HepG2 (cell line): ENCODE results near the gene PAXIP1. TPM values are rescaled to one million over a fixed set of nuclear protein-coding genes. Genes with fewer than 3 reads are reported as not detected.

Experiments used
- ATAC-seq: fragments of 200-7000 bp; cut with Tn5 transposase; 3 replicates; pipeline ENCODE4 v1.9.1; 2020; ENCODE audit warnings: mild to moderate bottlenecking, moderate library complexity
- BruUV-seq: library from RNA; stranded (reverse); fragments of 400-500 nt; replicated peaks from 2 replicates; lab custom pipeline; 2021; lab: Mats Ljungman, UMichigan
- CTCF ChIA-PET: fragments of 300-600 bp; formaldehyde crosslinking; extraction: SDS; loops from one replicate; lab custom pipeline; 2021; ENCODE audit warnings: low total read pairs, inconsistent platforms, low intra/inter-chr PET ratio; lab: Yijun Ruan, JAX
- POLR2A ChIA-PET: fragments of 350-600 bp; sonication (Branson Sonifier 250); formaldehyde crosslinking; loops from one replicate; lab custom pipeline; 2020; ENCODE audit warnings: antibody characterized with exemption, inconsistent platforms; lab: Yijun Ruan, JAX
- DNase-seq: peaks from one replicate; pipeline ENCODE4 v3.0.0-alpha.2; 2015; ENCODE audit warnings: low spot score
- FAIRE-seq: peaks from 3 replicates; lab custom pipeline; 2011; peaks lifted over from hg19 to GRCh38; lab: Jason Lieb, UNC
- H2AFZ ChIP-seq: one replicate; pipeline ENCODE4 v1.6.1; 2011; ENCODE audit warnings: low read length, inconsistent platforms
- H3K27ac ChIP-seq: fragments of 300-600 bp; 3 replicates; pipeline ENCODE4 v1.8.0; 2011; ENCODE audit warnings: mixed run types, mild to moderate bottlenecking, mixed read lengths, low read length, inconsistent platforms; ENCODE audit not compliant: insufficient read depth; ENCODE audit errors: extremely low read length
- H3K27me3 ChIP-seq, 2 experiments: fragments of 200-600 bp in 1 of 2; 2 replicates in 1 of 2; 3 replicates in 1 of 2; pipeline versions ENCODE4 v1.6.0 to v1.8.0; 2011; ENCODE audit warnings: low read length in 2 of 2, mild to moderate bottlenecking in 2 of 2, moderate library complexity in 2 of 2, inconsistent platforms in 1 of 2; ENCODE audit not compliant: insufficient read depth in 2 of 2, control insufficient read depth in 1 of 2
- H3K36me3 ChIP-seq, 2 experiments: fragments of 200-600 bp in 1 of 2; replicated peaks in 1 of 2; 2 replicates in 1 of 2; 3 replicates in 1 of 2; pipeline versions ENCODE4 v1.5.1 to v1.8.0; 2011; ENCODE audit warnings: low read length in 2 of 2, inconsistent platforms in 1 of 2; ENCODE audit not compliant: insufficient read depth in 2 of 2, control insufficient read depth in 1 of 2
- H3K4me1 ChIP-seq: 2 replicates; pipeline ENCODE4 v1.5.1; 2012; ENCODE audit warnings: low read length, inconsistent platforms; ENCODE audit not compliant: insufficient read depth
- H3K4me2 ChIP-seq: 2 replicates; pipeline ENCODE4 v1.6.0; 2011; ENCODE audit warnings: low read depth, low read length, inconsistent platforms
- H3K4me3 ChIP-seq, 3 experiments: fragments of 200-600 bp in 1 of 3; sonication (generic), shearing (Covaris generic) in 1 of 3; replicated peaks in 1 of 3; 2 replicates each; pipeline ENCODE4 v1.5.1; 2011 to 2016; ENCODE audit warnings: low read length in 3 of 3, inconsistent platforms in 2 of 3, low read depth in 2 of 3, mild to moderate bottlenecking in 2 of 3, control low read depth in 1 of 3, mixed read lengths in 1 of 3; ENCODE audit not compliant: insufficient read depth in 1 of 3
- H3K79me2 ChIP-seq: one replicate; pipeline ENCODE4 v1.6.1; 2011; ENCODE audit warnings: low read length, inconsistent platforms; ENCODE audit not compliant: insufficient read depth
- H3K9ac ChIP-seq: 2 replicates; pipeline ENCODE4 v1.6.0; 2011; ENCODE audit warnings: mild to moderate bottlenecking, low read depth, low read length, inconsistent platforms; ENCODE audit not compliant: insufficient read depth
- H3K9me3 ChIP-seq: 2 replicates; pipeline ENCODE4 v1.5.1; 2012; ENCODE audit warnings: mild to moderate bottlenecking, low read length
- H4K20me1 ChIP-seq: 2 replicates; pipeline ENCODE4 v1.6.0; 2011; ENCODE audit warnings: inconsistent platforms, mild to moderate bottlenecking, low read length, moderate library complexity; ENCODE audit not compliant: insufficient read depth
- ARID4A ChIP-seq: sonication (generic); formaldehyde crosslinking; IDR thresholded peaks from 2 replicates; pipeline ENCODE4 v1.5.0; 2020; ENCODE audit warnings: mild to moderate bottlenecking, missing genetic modification reagents, borderline replicate concordance
- ASH2L ChIP-seq: fragments of 300-600, 200-600 bp; sonication (generic); IDR thresholded peaks from 2 replicates; pipeline ENCODE4 v1.7.0; 2017; ENCODE audit warnings: low read depth, mild to moderate bottlenecking, moderate library complexity, mixed read lengths, low read length; ENCODE audit not compliant: insufficient read length
- ATRX ChIP-seq: sonication (generic); formaldehyde crosslinking; IDR thresholded peaks from 2 replicates; pipeline ENCODE4 v1.4.0; 2020; ENCODE audit warnings: missing genetic modification reagents, borderline replicate concordance
- CBX5 ChIP-seq: sonication (generic); formaldehyde crosslinking; IDR thresholded peaks from 2 replicates; pipeline ENCODE4 v1.4.0; 2020; ENCODE audit warnings: missing genetic modification reagents, borderline replicate concordance
- KDM3A ChIP-seq: IDR thresholded peaks from 2 replicates; pipeline ENCODE4 v1.6.1; 2018; ENCODE audit warnings: low read depth, missing compliant biosample characterization
- MTF2 ChIP-seq: sonication (generic); formaldehyde crosslinking; IDR thresholded peaks from 2 replicates; pipeline ENCODE4 v1.5.0; 2020; ENCODE audit warnings: missing genetic modification reagents, borderline replicate concordance
- MXD1 ChIP-seq: sonication (generic); formaldehyde crosslinking; IDR thresholded peaks from 2 replicates; pipeline ENCODE4 v1.4.0; 2020; ENCODE audit warnings: mild to moderate bottlenecking, missing genetic modification reagents
- NR2F2 ChIP-seq: IDR thresholded peaks from 2 replicates; pipeline ENCODE4 v1.6.1; 2012; ENCODE audit warnings: low read depth, inconsistent platforms, borderline replicate concordance
- PTBP1 ChIP-seq: fragments of 200-400 bp; formaldehyde crosslinking; IDR thresholded peaks from 2 replicates; pipeline ENCODE4 v1.6.1; 2018; ENCODE audit warnings: low read length, low read depth; ENCODE audit not compliant: poor library complexity, severe bottlenecking
- RCOR2 ChIP-seq: IDR thresholded peaks from 2 replicates; pipeline ENCODE4 v1.6.1; 2016; ENCODE audit warnings: missing biosample characterization, missing genetic modification reagents
- STAT6 ChIP-seq: sonication (generic); formaldehyde crosslinking; IDR thresholded peaks from 2 replicates; pipeline ENCODE4 v1.4.0; 2020; ENCODE audit warnings: missing genetic modification reagents, mild to moderate bottlenecking, borderline replicate concordance
- THAP7 ChIP-seq: sonication (generic); formaldehyde crosslinking; IDR thresholded peaks from 2 replicates; pipeline ENCODE4 v1.8.1; 2023; ENCODE audit warnings: mild to moderate bottlenecking, missing genetic modification reagents
- ZNF10 ChIP-seq: sonication (generic); formaldehyde crosslinking; IDR thresholded peaks from 2 replicates; pipeline ENCODE4 v1.4.0; 2020; ENCODE audit warnings: mild to moderate bottlenecking, low read depth, missing genetic modification reagents, borderline replicate concordance
- ZNF562 ChIP-seq: sonication (generic); formaldehyde crosslinking; IDR thresholded peaks from 2 replicates; pipeline ENCODE4 v1.8.0; 2022; ENCODE audit warnings: missing genetic modification reagents, borderline replicate concordance
- ZNF709 ChIP-seq: sonication (generic); formaldehyde crosslinking; IDR thresholded peaks from 2 replicates; pipeline ENCODE4 v1.5.0; 2020; ENCODE audit warnings: mild to moderate bottlenecking, missing genetic modification reagents
- ZNF746 ChIP-seq: sonication (generic); formaldehyde crosslinking; IDR thresholded peaks from 2 replicates; pipeline ENCODE4 v1.8.0; 2022; ENCODE audit warnings: mild to moderate bottlenecking, missing genetic modification reagents
- WGBS: methylation state at CpG from one replicate; pipeline ENCODE4 v1.1.6; 2017; ENCODE audit warnings: low lambda C conversion rate; 5-methylcytosine and 5-hydroxymethylcytosine counted together
- in situ Hi-C: cut with HindIII; loops from 2 replicates; pipeline ENCODE4 v1.10.0; 2017; ENCODE audit warnings: low pct_unique_long_range_greater_than_20kb; ENCODE audit not compliant: extremely low pct_ligation_motif_present
- intact Hi-C: fragments of 100-400 bp; cut with micrococcal nuclease; formaldehyde crosslinking; loops from one replicate; pipeline ENCODE4 v1.10.0; 2022; ENCODE audit not compliant: unreplicated experiment
- polyA plus RNA-seq, 8 experiments: library from polyadenylated mRNA; depleted of rRNA in 3 of 8; stranded (reverse) in 7 of 8; unstranded in 1 of 8; fragments of >200 nt; fragmentation: Illumina TruSeq in 4 of 8; extraction: Trizol in 4 of 8; gene quantifications; 2 replicates each; pipeline versions ENCODE4 v1.2.1 to v1.2.3, GENCODE V29; 2011 to 2016; ENCODE audit warnings: low read depth in 4 of 8, missing spikeins in 1 of 8, mixed read lengths in 1 of 8; ENCODE audit not compliant: insufficient read depth in 1 of 8
- total RNA-seq, 5 experiments: library from RNA; depleted of rRNA; stranded (reverse); fragments of >200 nt; fragmentation: Illumina TruSeq; extraction: Trizol; gene quantifications; 2 replicates each; pipeline ENCODE4 v1.2.3, GENCODE V29; 2016; ENCODE audit warnings: low read depth in 1 of 5

Gene PAXIP1
- total and polyA plus RNA-seq, 2 of the 13 experiments (the other 11 are each of a cell fraction or from before 2014, with no cell fraction given), result 11.6 to 16.2 TPM

GRCh38 chr7:154973381-154973780, 29.5 kb downstream of the PAXIP1 start:
- ChIA-PET CTCF (no interaction called here), POLR2A (no interaction called here)
- no peak overlapping the region for H3K4me3 ChIP-seq
- H3K4me2 ChIP-seq, result no peak overlapping the region
- peaks cover 24 to 69% of the 10 kb centered on the region in 2 experiments; a peak in 4 of 5 replicates for H3K36me3 ChIP-seq
- intact Hi-C loops (no loop called here), in situ Hi-C loops (no loop called here)
- FAIRE-seq (no peak), DNase-seq (no peak), ATAC-seq (no peak)
- no peak overlapping the region for H2AFZ ChIP-seq
- no peaks in the 10 kb centered on the region for H3K27me3 ChIP-seq
- H3K79me2 ChIP-seq, result no peaks in the 10 kb centered on the region
- 93% methylated on average over 7 of the region's 7 CpGs for WGBS
- H3K9ac ChIP-seq, result no peak overlapping the region
- H3K9me3 ChIP-seq, result no peaks in the 10 kb centered on the region
- no peak overlapping the region for H3K27ac ChIP-seq
- H3K4me1 ChIP-seq, result no peaks in the 10 kb centered on the region
- no TSS peak for BruUV-seq
- no peaks in the 10 kb centered on the region for H4K20me1 ChIP-seq
- TF ChIP-seq KDM3A (CRISPR knock-in tag) (no peak), ARID4A (CRISPR knock-in tag) (no peak), THAP7 (CRISPR knock-in tag) (no peak), ZNF746 (CRISPR knock-in tag) (no peak), MXD1 (CRISPR knock-in tag) (no peak), PTBP1 (no peak), CBX5 (CRISPR knock-in tag) (no peak), NR2F2 (no peak), ASH2L (no peak), MTF2 (no peak), STAT6 (no peak), ZNF562 (CRISPR knock-in tag) (no peak), ZNF10 (CRISPR knock-in tag) (no peak), ZNF709 (CRISPR knock-in tag) (no peak), ATRX (CRISPR knock-in tag) (no peak), RCOR2 (CRISPR knock-in tag) (no peak)
